ENCODE data around the gene OLFM4. TPM values are rescaled to one million over a fixed set of nuclear protein-coding genes. Genes with fewer than 3 reads are reported as not detected.

The OLFM4 gene
- total RNA-seq, 1 experiment from 2014 or later = not detected

- BruUV-seq (replicated peaks) = no TSS peak
- CTCF ChIA-PET = no interaction called here
These were observed 20.3 kb downstream of the OLFM4 start for GRCh38 chr13:53048880-53049279.

GRCh38 chr13:53050151-53050550 lies 21.5 kb downstream of the OLFM4 start:
- DNase-seq (ENCODE audit: low read depth, low spot score) = no peak
- Histone ChIP-seq H3K36me3 (ENCODE audit: control insufficient read depth, insufficient read depth, low read length) (no peaks in the 10 kb centered on the region), H3K27me3 (ENCODE audit: control insufficient read depth, insufficient read depth, low read length) (no peaks in the 10 kb centered on the region), H3K4me1 (ENCODE audit: control insufficient read depth, insufficient read depth, low read length) (no peaks in the 10 kb centered on the region), H3K4me3 (ENCODE audit: low read depth in 2 of 2, low read length in 2 of 2) (no peak overlapping the region), H3K27ac (ENCODE audit: low read length) (no peak overlapping the region), H3K9me3 (ENCODE audit: control insufficient read depth, insufficient read depth, low read depth, low read length) (no peaks in the 10 kb centered on the region)
- no peak for TF ChIP-seq REST (IDR thresholded peaks at IDR 0.05; ENCODE audit: insufficient read depth in 1 of 2, low read depth in 2 of 2, low read length in 1 of 2)
- TF ChIP-seq POLR2AphosphoS5 (IDR thresholded peaks at IDR 0.05; ENCODE audit: low read depth, low read length) = no peak
- TF ChIP-seq CTCF (IDR thresholded peaks at IDR 0.05) = no peak
- no peak for TF ChIP-seq TCF7L2 (IDR thresholded peaks at IDR 0.05; ENCODE audit: low read depth, low read length)
- TF ChIP-seq SIN3A (IDR thresholded peaks at IDR 0.05; ENCODE audit: borderline replicate concordance, insufficient read depth, low read depth, low read length) = no peak
- intact Hi-C loops (cut with micrococcal nuclease; ENCODE audit: unreplicated experiment) = no loop called here
- ChIA-PET CTCF (no interaction called here), POLR2A (no interaction called here)
- no peak for ATAC-seq
- no TSS peak for BruUV-seq (replicated peaks)
- in situ Hi-C loops (cut with HindIII; ENCODE audit: low pct_unique_long_range_greater_than_20kb, low sequenced_read_pairs) = no loop called here

More at GRCh38 chr13:53048880-53049279, 20.3 kb downstream of the OLFM4 start:
- no peaks in the 10 kb centered on the region for H3K9me3 ChIP-seq (ENCODE audit: control insufficient read depth, insufficient read depth, low read depth, low read length)
- TF ChIP-seq POLR2AphosphoS5 (IDR thresholded peaks at IDR 0.05; ENCODE audit: low read depth, low read length) (no peak), SIN3A (IDR thresholded peaks at IDR 0.05; ENCODE audit: borderline replicate concordance, insufficient read depth, low read depth, low read length) (no peak), TCF7L2 (IDR thresholded peaks at IDR 0.05; ENCODE audit: low read depth, low read length) (no peak), CTCF (IDR thresholded peaks at IDR 0.05) (no peak), REST (IDR thresholded peaks at IDR 0.05; ENCODE audit: insufficient read depth in 1 of 2, low read depth in 2 of 2, low read length in 1 of 2) (no peak)
- ATAC-seq (no peak), DNase-seq (ENCODE audit: low read depth, low spot score) (no peak)
- H3K27ac ChIP-seq (ENCODE audit: low read length) = no peak overlapping the region
- in situ Hi-C loops (cut with HindIII; ENCODE audit: low pct_unique_long_range_greater_than_20kb, low sequenced_read_pairs) (no loop called here), intact Hi-C loops (cut with micrococcal nuclease; ENCODE audit: unreplicated experiment) (no loop called here)
- no peaks in the 10 kb centered on the region for H3K27me3 ChIP-seq (ENCODE audit: control insufficient read depth, insufficient read depth, low read length)
- POLR2A ChIA-PET = no interaction called here
- H3K36me3 ChIP-seq (ENCODE audit: control insufficient read depth, insufficient read depth, low read length) = no peaks in the 10 kb centered on the region
- no peaks in the 10 kb centered on the region for H3K4me1 ChIP-seq (ENCODE audit: control insufficient read depth, insufficient read depth, low read length)
- H3K4me3 ChIP-seq (ENCODE audit: low read depth in 2 of 2, low read length in 2 of 2) = no peak overlapping the region
